HepG2 (cell line): ENCODE results near the gene MBD2. TPM values are rescaled to one million over a fixed set of nuclear protein-coding genes. Genes with fewer than 3 reads are reported as not detected.

Source experiments
- ATAC-seq: fragments of 200-7000 bp; cut with Tn5 transposase; 3 replicates; pipeline ENCODE4 v1.9.1; 2020; ENCODE audit warnings: mild to moderate bottlenecking, moderate library complexity
- BruUV-seq: library from RNA; stranded (reverse); fragments of 400-500 nt; replicated peaks from 2 replicates; lab custom pipeline; 2021; lab: Mats Ljungman, UMichigan
- CTCF ChIA-PET: fragments of 300-600 bp; formaldehyde crosslinking; extraction: SDS; loops from one replicate; lab custom pipeline; 2021; ENCODE audit warnings: low total read pairs, inconsistent platforms, low intra/inter-chr PET ratio; lab: Yijun Ruan, JAX
- POLR2A ChIA-PET: fragments of 350-600 bp; sonication (Branson Sonifier 250); formaldehyde crosslinking; loops from one replicate; lab custom pipeline; 2020; ENCODE audit warnings: antibody characterized with exemption, inconsistent platforms; lab: Yijun Ruan, JAX
- DNase-seq: peaks from one replicate; pipeline ENCODE4 v3.0.0-alpha.2; 2015; ENCODE audit warnings: low spot score
- FAIRE-seq: peaks from 3 replicates; lab custom pipeline; 2011; peaks lifted over from hg19 to GRCh38; lab: Jason Lieb, UNC
- H2AFZ ChIP-seq: one replicate; pipeline ENCODE4 v1.6.1; 2011; ENCODE audit warnings: low read length, inconsistent platforms
- H3K27ac ChIP-seq: fragments of 300-600 bp; 3 replicates; pipeline ENCODE4 v1.8.0; 2011; ENCODE audit warnings: mixed run types, mild to moderate bottlenecking, mixed read lengths, low read length, inconsistent platforms; ENCODE audit not compliant: insufficient read depth; ENCODE audit errors: extremely low read length
- H3K27me3 ChIP-seq, 2 experiments: fragments of 200-600 bp in 1 of 2; 2 replicates in 1 of 2; 3 replicates in 1 of 2; pipeline versions ENCODE4 v1.6.0 to v1.8.0; 2011; ENCODE audit warnings: low read length in 2 of 2, mild to moderate bottlenecking in 2 of 2, moderate library complexity in 2 of 2, inconsistent platforms in 1 of 2; ENCODE audit not compliant: insufficient read depth in 2 of 2, control insufficient read depth in 1 of 2
- H3K36me3 ChIP-seq, 2 experiments: fragments of 200-600 bp in 1 of 2; replicated peaks in 1 of 2; 2 replicates in 1 of 2; 3 replicates in 1 of 2; pipeline versions ENCODE4 v1.5.1 to v1.8.0; 2011; ENCODE audit warnings: low read length in 2 of 2, inconsistent platforms in 1 of 2; ENCODE audit not compliant: insufficient read depth in 2 of 2, control insufficient read depth in 1 of 2
- H3K4me1 ChIP-seq: 2 replicates; pipeline ENCODE4 v1.5.1; 2012; ENCODE audit warnings: low read length, inconsistent platforms; ENCODE audit not compliant: insufficient read depth
- H3K4me2 ChIP-seq: 2 replicates; pipeline ENCODE4 v1.6.0; 2011; ENCODE audit warnings: low read depth, low read length, inconsistent platforms
- H3K4me3 ChIP-seq, 3 experiments: fragments of 200-600 bp in 1 of 3; sonication (generic), shearing (Covaris generic) in 1 of 3; replicated peaks in 1 of 3; 2 replicates each; pipeline ENCODE4 v1.5.1; 2011 to 2016; ENCODE audit warnings: low read length in 3 of 3, inconsistent platforms in 2 of 3, low read depth in 2 of 3, mild to moderate bottlenecking in 2 of 3, control low read depth in 1 of 3, mixed read lengths in 1 of 3; ENCODE audit not compliant: insufficient read depth in 1 of 3
- H3K79me2 ChIP-seq: one replicate; pipeline ENCODE4 v1.6.1; 2011; ENCODE audit warnings: low read length, inconsistent platforms; ENCODE audit not compliant: insufficient read depth
- H3K9ac ChIP-seq: 2 replicates; pipeline ENCODE4 v1.6.0; 2011; ENCODE audit warnings: mild to moderate bottlenecking, low read depth, low read length, inconsistent platforms; ENCODE audit not compliant: insufficient read depth
- H3K9me3 ChIP-seq: 2 replicates; pipeline ENCODE4 v1.5.1; 2012; ENCODE audit warnings: mild to moderate bottlenecking, low read length
- H4K20me1 ChIP-seq: 2 replicates; pipeline ENCODE4 v1.6.0; 2011; ENCODE audit warnings: inconsistent platforms, mild to moderate bottlenecking, low read length, moderate library complexity; ENCODE audit not compliant: insufficient read depth
- ATF2 ChIP-seq: sonication (generic); formaldehyde crosslinking; IDR thresholded peaks from 2 replicates; pipeline ENCODE4 v1.4.0; 2020; ENCODE audit warnings: missing genetic modification reagents
- MATR3 ChIP-seq: sonication (generic); formaldehyde crosslinking; IDR thresholded peaks from 2 replicates; pipeline ENCODE4 v1.4.0; 2020; ENCODE audit warnings: missing genetic modification reagents
- NFYC ChIP-seq: IDR thresholded peaks from 2 replicates; pipeline ENCODE4 v1.6.1; 2016; ENCODE audit warnings: missing genetic modification reagents, missing compliant biosample characterization
- NR2F2 ChIP-seq: IDR thresholded peaks from 2 replicates; pipeline ENCODE4 v1.6.1; 2012; ENCODE audit warnings: low read depth, inconsistent platforms, borderline replicate concordance
- SKIL ChIP-seq: sonication (generic); formaldehyde crosslinking; IDR thresholded peaks from 2 replicates; pipeline ENCODE4 v1.8.0; 2022; ENCODE audit warnings: missing genetic modification reagents, mild to moderate bottlenecking, moderate library complexity, borderline replicate concordance
- SRY ChIP-seq: sonication (generic); formaldehyde crosslinking; IDR thresholded peaks from 2 replicates; pipeline ENCODE4 v1.8.0; 2022; ENCODE audit warnings: mild to moderate bottlenecking, missing genetic modification reagents
- TBX2 ChIP-seq: sonication (generic); formaldehyde crosslinking; IDR thresholded peaks from 2 replicates; pipeline ENCODE4 v1.5.0; 2020; ENCODE audit warnings: missing genetic modification reagents, mild to moderate bottlenecking, borderline replicate concordance
- TRIM22 ChIP-seq: fragments of 450-650 bp; IDR thresholded peaks from 2 replicates; pipeline ENCODE4 v1.6.1; 2017
- ZFP1 ChIP-seq: IDR thresholded peaks from 2 replicates; pipeline ENCODE4 v1.6.1; 2016
- ZNF280B ChIP-seq: sonication (generic); formaldehyde crosslinking; IDR thresholded peaks from 2 replicates; pipeline ENCODE4 v1.5.0; 2020; ENCODE audit warnings: missing genetic modification reagents, mild to moderate bottlenecking, borderline replicate concordance
- ZNF772 ChIP-seq: sonication (generic); formaldehyde crosslinking; IDR thresholded peaks from 2 replicates; pipeline ENCODE4 v1.5.0; 2020; ENCODE audit warnings: mild to moderate bottlenecking, missing genetic modification reagents
- WGBS: methylation state at CpG from one replicate; pipeline ENCODE4 v1.1.6; 2017; ENCODE audit warnings: low lambda C conversion rate; 5-methylcytosine and 5-hydroxymethylcytosine counted together
- in situ Hi-C: cut with HindIII; loops from 2 replicates; pipeline ENCODE4 v1.10.0; 2017; ENCODE audit warnings: low pct_unique_long_range_greater_than_20kb; ENCODE audit not compliant: extremely low pct_ligation_motif_present
- intact Hi-C: fragments of 100-400 bp; cut with micrococcal nuclease; formaldehyde crosslinking; loops from one replicate; pipeline ENCODE4 v1.10.0; 2022; ENCODE audit not compliant: unreplicated experiment
- polyA plus RNA-seq, 8 experiments: library from polyadenylated mRNA; depleted of rRNA in 3 of 8; stranded (reverse) in 7 of 8; unstranded in 1 of 8; fragments of >200 nt; fragmentation: Illumina TruSeq in 4 of 8; extraction: Trizol in 4 of 8; gene quantifications; 2 replicates each; pipeline versions ENCODE4 v1.2.1 to v1.2.3, GENCODE V29; 2011 to 2016; ENCODE audit warnings: low read depth in 4 of 8, missing spikeins in 1 of 8, mixed read lengths in 1 of 8; ENCODE audit not compliant: insufficient read depth in 1 of 8
- total RNA-seq, 5 experiments: library from RNA; depleted of rRNA; stranded (reverse); fragments of >200 nt; fragmentation: Illumina TruSeq; extraction: Trizol; gene quantifications; 2 replicates each; pipeline ENCODE4 v1.2.3, GENCODE V29; 2016; ENCODE audit warnings: low read depth in 1 of 5
- TF ChIP-seq, protein P1 (sequence below): sonication (generic); formaldehyde crosslinking; IDR thresholded peaks from 2 replicates; pipeline ENCODE4 v1.4.0; 2020; ENCODE audit warnings: mild to moderate bottlenecking, missing genetic modification reagents

The MBD2 gene
- total and polyA plus RNA-seq, 2 of the 13 experiments (the other 11 are each of a cell fraction or from before 2014, with no cell fraction given) = 19.1 to 38.5 TPM

- Histone ChIP-seq H3K9me3 (no peaks in the 10 kb centered on the region), H2AFZ (no peak overlapping the region), H3K36me3 (no peaks in the 10 kb centered on the region), H3K4me1 (no peaks in the 10 kb centered on the region), H3K4me2 (no peak overlapping the region), H3K27me3 (no peaks in the 10 kb centered on the region), H3K79me2 (no peaks in the 10 kb centered on the region), H3K9ac (no peak overlapping the region), H3K27ac (no peak overlapping the region), H3K4me3 (no peak overlapping the region), H4K20me1 (no peaks in the 10 kb centered on the region)
- in situ Hi-C loops (loop anchor here (25.0 kb wide), 1 partner anchor 200 kb away; no protein-coding TSS in a partner anchor), intact Hi-C loops (no loop called here)
- FAIRE-seq (no peak), ATAC-seq (no peak), DNase-seq (no peak)
- no peak for TF ChIP-seq MATR3 (CRISPR knock-in tag)
- no peak for TF ChIP-seq ZFP1 (CRISPR knock-in tag)
- no peak for TF ChIP-seq SRY
- TF ChIP-seq NR2F2 = no peak
- no peak for TF ChIP-seq TRIM22
- TF ChIP-seq, protein P1, sequence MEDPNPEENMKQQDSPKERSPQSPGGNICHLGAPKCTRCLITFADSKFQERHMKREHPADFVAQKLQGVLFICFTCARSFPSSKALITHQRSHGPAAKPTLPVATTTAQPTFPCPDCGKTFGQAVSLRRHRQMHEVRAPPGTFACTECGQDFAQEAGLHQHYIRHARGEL (CRISPR knock-in tag) = no peak
- TF ChIP-seq ATF2 (CRISPR knock-in tag) = no peak
- no peak for TF ChIP-seq ZNF280B (CRISPR knock-in tag)
- TF ChIP-seq ZNF772 (CRISPR knock-in tag) = no peak
- no peak for TF ChIP-seq SKIL (CRISPR knock-in tag)
- TF ChIP-seq NFYC = no peak
- TF ChIP-seq TBX2 (CRISPR knock-in tag) = no peak
- ChIA-PET CTCF (no interaction called here), POLR2A (no interaction called here)
- BruUV-seq = no TSS peak
- 29% methylated on average over 1 of the region's 1 CpG for WGBS
Measured at GRCh38 chr18:54112356-54112755, 112.1 kb downstream of the MBD2 start.
